Uterus (tissue), 4 donors: ENCODE results near the gene CACNB4. TPM values are rescaled to one million over a fixed set of nuclear protein-coding genes. Genes with fewer than 3 reads are reported as not detected.
"Not testable (repeated sequence)": the region's sequence is repeated elsewhere in the genome, so short reads cannot be mapped to it uniquely, and the experiment has no call there.

ENCODE experiments used
- DNase-seq, 2 donors: peaks; one replicate each; pipeline ENCODE4 v3.0.0-alpha.2; 2019 to 2020
- H3K27ac ChIP-seq, 2 donors: fragments of 200-600 bp; sonication (generic); 1 replicate in 1 of 2; 2 replicates in 1 of 2; pipeline ENCODE4 v1.5.1; 2016 to 2018
- H3K27me3 ChIP-seq, 2 donors: fragments of 200-600 bp; sonication (generic); one replicate each; pipeline ENCODE4 v1.5.1; 2018 to 2019; ENCODE audit warnings: control low read depth in 1 of 2
- H3K36me3 ChIP-seq, 2 donors: fragments of 200-600 bp; sonication (generic); one replicate each; pipeline ENCODE4 v1.5.1; 2019; ENCODE audit warnings: control low read depth in 1 of 2
- H3K4me1 ChIP-seq, 2 donors: fragments of 200-600 bp; sonication (generic); one replicate each; pipeline ENCODE4 v1.5.1; 2018 to 2019; ENCODE audit warnings: control low read depth in 1 of 2
- H3K4me3 ChIP-seq, 2 donors: fragments of 200-600 bp; sonication (generic); 1 replicate in 1 of 2; 2 replicates in 1 of 2; pipeline ENCODE4 v1.5.1; 2018 to 2019; ENCODE audit warnings: mild to moderate bottlenecking in 1 of 2
- H3K9me3 ChIP-seq, 2 donors: fragments of 200-600 bp; sonication (generic); one replicate each; pipeline ENCODE4 v1.5.1; 2019; ENCODE audit warnings: control low read depth in 1 of 2
- CTCF ChIP-seq, 4 experiments: fragments of 200-600 bp in 2 of 4; fragments of 450-650 bp in 2 of 4; sonication (generic) in 2 of 4; IDR thresholded peaks; one replicate each; pipeline ENCODE4 v1.5.1; 2016 to 2019; ENCODE audit warnings: antibody characterized with exemption in 4 of 4, mild to moderate bottlenecking in 2 of 4, moderate library complexity in 1 of 4
- POLR2A ChIP-seq, 2 donors: fragments of 450-650 bp; IDR thresholded peaks; one replicate each; pipeline ENCODE4 v1.6.1; 2016; ENCODE audit warnings: antibody characterized with exemption in 2 of 2, mild to moderate bottlenecking in 1 of 2, moderate library complexity in 1 of 2
- intact Hi-C: fragments of 100-400 bp; cut with DNase I; formaldehyde crosslinking; loops from one replicate; pipeline ENCODE4 v1.15.1; 2023; ENCODE audit warnings: low total_unique reads
- total RNA-seq, 4 donors: library from RNA; depleted of rRNA in 3 of 4; stranded (reverse); fragments of >200 nt in 3 of 4; gene quantifications; one replicate each; pipeline versions ENCODE4 v1.1.0 to v1.2.4, GENCODE V29; 2014 to 2023
- donor health status: DM: yes; HTN: yes; CAD: no.

The CACNB4 gene
- total RNA-seq, 4 donors from 2014 or later = 0.26 to 14.0 (median 1.6) TPM

GRCh38 chr2:151943461-151943860 lies 155.4 kb downstream of the CACNB4 start:
- intact Hi-C loops = no loop called here
- H3K4me3 ChIP-seq = no peak overlapping the region
- TF ChIP-seq CTCF (IDR thresholded peaks at IDR 0.05) = no peak
- no peak for TF ChIP-seq POLR2A (IDR thresholded peaks at IDR 0.05)

GRCh38 chr2:151942540-151943205 lies 156.2 kb downstream of the CACNB4 start:
- H3K4me1 ChIP-seq, H3K9me3 ChIP-seq, H3K27me3 ChIP-seq, H3K27ac ChIP-seq, DNase-seq, H3K4me3 ChIP-seq, intact Hi-C loops, H3K36me3 ChIP-seq: not testable (repeated sequence)

More at GRCh38 chr2:151943461-151943860, 155.4 kb downstream of the CACNB4 start:
- Histone ChIP-seq H3K4me1 (no peaks in the 10 kb centered on the region), H3K27ac (no peak overlapping the region), H3K9me3 (no peaks in the 10 kb centered on the region), H3K36me3 (no peaks in the 10 kb centered on the region), H3K27me3 (no peaks in the 10 kb centered on the region)
- no peak for DNase-seq

- no peak for DNase-seq
- Histone ChIP-seq H3K36me3 (no peaks in the 10 kb centered on the region), H3K4me3 (no peak overlapping the region), H3K27me3 (no peaks in the 10 kb centered on the region), H3K4me1 (no peaks in the 10 kb centered on the region), H3K27ac (no peak overlapping the region), H3K9me3 (no peaks in the 10 kb centered on the region)
- TF ChIP-seq CTCF (IDR thresholded peaks at IDR 0.05) (no peak), POLR2A (IDR thresholded peaks at IDR 0.05) (no peak)
- intact Hi-C loops = no loop called here
Observed at GRCh38 chr2:151937966-151938365, 160.9 kb downstream of the CACNB4 start.

- H3K36me3 ChIP-seq = no peaks in the 10 kb centered on the region
- TF ChIP-seq CTCF (IDR thresholded peaks at IDR 0.05) (no peak), POLR2A (IDR thresholded peaks at IDR 0.05) (no peak)
- intact Hi-C loops = no loop called here
Observed at GRCh38 chr2:151936626-151937025, 162.2 kb downstream of the CACNB4 start.

GRCh38 chr2:151933266-151933804 lies 165.5 kb downstream of the CACNB4 start:
- no peaks in the 10 kb centered on the region for H3K9me3 ChIP-seq
- H3K4me3 ChIP-seq = no peak overlapping the region
- H3K4me1 ChIP-seq = no peaks in the 10 kb centered on the region
- TF ChIP-seq CTCF (IDR thresholded peaks at IDR 0.05) = no peak
- no peak for TF ChIP-seq POLR2A (IDR thresholded peaks at IDR 0.05)
- no peak for DNase-seq
- intact Hi-C loops = no loop called here
- H3K36me3 ChIP-seq = no peaks in the 10 kb centered on the region
- no peaks in the 10 kb centered on the region for H3K27me3 ChIP-seq
- H3K27ac ChIP-seq = no peak overlapping the region

More at GRCh38 chr2:151936626-151937025, 162.2 kb downstream of the CACNB4 start:
- no peak overlapping the region for H3K4me3 ChIP-seq
- no peak for DNase-seq
- no peaks in the 10 kb centered on the region for H3K9me3 ChIP-seq
- H3K4me1 ChIP-seq = no peaks in the 10 kb centered on the region
- H3K27ac ChIP-seq = no peak overlapping the region
- no peaks in the 10 kb centered on the region for H3K27me3 ChIP-seq
